C4-2B (cell line): ENCODE data around the gene ARAP2.

Experiments used
- H3K27ac ChIP-seq: fragments of 450-650 bp; 2 replicates; pipeline ENCODE4 v1.5.1; 2017
- CTCF ChIP-seq: fragments of 450-650 bp; conservative IDR thresholded peaks from 2 replicates; pipeline ENCODE4 v1.5.1; 2017; ENCODE audit warnings: mild to moderate bottlenecking
- ZFX ChIP-seq: fragments of 450-650 bp; IDR thresholded peaks from 2 replicates; pipeline ENCODE4 v1.6.1; 2017

Gene ARAP2

GRCh38 chr4:36214735-36215485 lies 29.4 kb downstream of the ARAP2 start:
- TF ChIP-seq CTCF (no peak), ZFX (no peak)
- H3K27ac ChIP-seq = no peak overlapping the region

- H3K27ac ChIP-seq = no peak overlapping the region
- TF ChIP-seq CTCF (no peak), ZFX (no peak)
These were observed 30.3 kb downstream of the ARAP2 start for GRCh38 chr4:36213977-36214376.

- H3K27ac ChIP-seq = no peak overlapping the region
- TF ChIP-seq ZFX (no peak), CTCF (no peak)
These were observed 33.2 kb downstream of the ARAP2 start for GRCh38 chr4:36211084-36211483.

- TF ChIP-seq ZFX (no peak), CTCF (no peak)
- H3K27ac ChIP-seq = no peak overlapping the region
These were observed 34.2 kb downstream of the ARAP2 start for GRCh38 chr4:36209941-36210649.

- H3K27ac ChIP-seq = no peak overlapping the region
- TF ChIP-seq ZFX = no peak
- no peak for TF ChIP-seq CTCF
These were observed 35.3 kb downstream of the ARAP2 start for GRCh38 chr4:36208893-36209473.

GRCh38 chr4:36207831-36208520 lies 36.3 kb downstream of the ARAP2 start:
- H3K27ac ChIP-seq = no peak overlapping the region
- no peak for TF ChIP-seq ZFX
- TF ChIP-seq CTCF = no peak
